ENCODE measurements around the gene UBE2I.

UBE2I gene

GRCh38 chr16:1357906-1358566 is 48.6 kb downstream of the UBE2I start:
- no peak for DNase-seq (ENCODE audit: low read depth, low spot score)

- no peak for DNase-seq (ENCODE audit: low read depth, low spot score)
Observed at GRCh38 chr16:1361685-1362360, 52.4 kb downstream of the UBE2I start.

DNA sequence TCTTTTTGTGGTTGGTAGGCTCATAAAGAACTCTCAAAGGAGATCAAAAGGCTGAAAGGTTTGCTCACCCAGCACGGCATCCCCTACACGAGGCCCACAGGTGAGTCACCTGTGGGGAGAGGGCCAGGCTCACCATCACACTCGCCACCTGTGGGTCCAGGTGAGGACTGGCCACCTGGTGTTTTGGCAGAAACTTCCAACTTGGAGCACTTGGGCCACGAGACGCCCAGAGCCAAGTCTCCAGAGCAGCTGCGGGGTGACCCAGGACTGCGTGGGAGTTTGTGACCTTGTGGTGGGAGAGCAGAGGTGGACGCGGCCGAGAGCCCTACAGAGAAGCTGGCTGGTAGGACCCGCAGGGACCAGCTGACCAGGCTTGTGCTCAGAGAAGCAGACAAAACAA is 53.4 kb downstream of the UBE2I start:
- no peak for DNase-seq (ENCODE audit: low read depth, low spot score)

- no peak for DNase-seq (ENCODE audit: low read depth, low spot score)
Observed at GRCh38 chr16:1363501-1364041, 54.1 kb downstream of the UBE2I start.

GRCh38 chr16:1364510-1364909 is 55.1 kb downstream of the UBE2I start:
- no peak for DNase-seq (ENCODE audit: low read depth, low spot score)

GRCh38 chr16:1366060-1366711 is 56.8 kb downstream of the UBE2I start:
- DNase-seq (ENCODE audit: low read depth, low spot score) = no peak

DNA sequence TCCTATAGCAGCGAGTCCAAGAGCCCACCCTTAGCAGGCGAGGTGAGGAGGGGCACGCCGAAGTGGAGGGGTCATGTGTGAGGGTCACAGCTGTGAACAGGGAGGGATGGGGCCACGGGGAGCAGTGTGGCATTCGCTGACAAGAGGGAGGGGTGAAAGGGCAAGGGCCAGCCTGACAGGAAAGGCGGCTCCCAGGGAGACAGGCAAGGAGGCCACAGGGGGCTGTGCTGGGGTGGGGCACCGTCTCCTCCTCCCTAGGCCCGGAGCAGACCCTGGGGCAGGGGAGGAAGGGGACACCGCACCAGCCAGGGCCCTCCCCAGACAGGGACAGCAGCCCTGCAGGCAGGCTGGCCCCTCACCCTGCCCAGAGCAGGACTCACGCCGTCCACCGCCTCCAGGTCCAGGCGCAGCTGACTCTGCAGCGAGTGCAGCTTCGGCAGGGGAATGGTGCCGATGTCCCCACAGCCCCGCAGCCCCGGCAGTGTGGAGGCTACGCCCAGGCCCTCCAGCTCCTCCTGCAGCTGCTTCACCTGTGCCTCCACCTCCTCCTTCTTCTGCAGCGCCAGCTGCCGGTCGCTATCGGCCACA is 57.4 kb downstream of the UBE2I start:
- DNase-seq (ENCODE audit: low read depth, low spot score) = no peak

DNA sequence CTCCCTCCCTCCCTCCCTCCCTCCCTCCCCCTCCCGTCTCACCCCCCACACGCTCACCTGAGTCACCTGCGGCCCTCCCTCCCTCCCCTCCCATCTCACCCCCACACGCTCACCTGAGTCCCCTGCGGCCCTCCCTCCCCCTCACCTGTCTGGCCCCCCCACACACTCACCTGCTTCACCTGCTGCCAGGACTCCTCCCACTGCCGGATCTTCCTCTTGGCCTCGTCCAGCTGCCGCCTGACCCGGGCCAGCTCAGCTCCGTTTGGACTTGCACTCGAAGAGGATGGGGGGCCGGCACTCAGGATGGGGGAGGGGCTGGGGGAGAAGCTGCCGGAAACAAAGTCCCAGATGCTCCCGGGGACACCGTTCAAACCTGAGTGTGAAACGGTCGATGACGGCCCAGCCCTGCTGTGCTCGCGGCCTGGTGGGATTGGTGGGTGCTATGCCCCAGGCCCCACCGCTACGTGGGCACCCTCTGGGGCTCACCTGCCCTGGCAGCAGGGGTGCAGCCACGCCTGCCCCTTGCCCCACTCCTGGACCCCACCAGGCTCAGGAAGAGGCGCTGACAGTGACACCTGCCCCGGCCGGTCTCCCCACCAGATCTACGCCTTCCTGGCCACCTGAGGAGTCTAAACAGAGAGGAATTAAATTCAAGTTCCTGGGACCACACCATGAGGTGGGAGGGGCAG is 58.2 kb downstream of the UBE2I start:
- no peak for DNase-seq (ENCODE audit: low read depth, low spot score)

GRCh38 chr16:1371054-1371978 is 61.9 kb downstream of the UBE2I start:
- no peak for DNase-seq (ENCODE audit: low read depth, low spot score)

GRCh38 chr16:1372292-1372950 is 63.0 kb downstream of the UBE2I start:
- no peak for DNase-seq (ENCODE audit: low read depth, low spot score)

DNA sequence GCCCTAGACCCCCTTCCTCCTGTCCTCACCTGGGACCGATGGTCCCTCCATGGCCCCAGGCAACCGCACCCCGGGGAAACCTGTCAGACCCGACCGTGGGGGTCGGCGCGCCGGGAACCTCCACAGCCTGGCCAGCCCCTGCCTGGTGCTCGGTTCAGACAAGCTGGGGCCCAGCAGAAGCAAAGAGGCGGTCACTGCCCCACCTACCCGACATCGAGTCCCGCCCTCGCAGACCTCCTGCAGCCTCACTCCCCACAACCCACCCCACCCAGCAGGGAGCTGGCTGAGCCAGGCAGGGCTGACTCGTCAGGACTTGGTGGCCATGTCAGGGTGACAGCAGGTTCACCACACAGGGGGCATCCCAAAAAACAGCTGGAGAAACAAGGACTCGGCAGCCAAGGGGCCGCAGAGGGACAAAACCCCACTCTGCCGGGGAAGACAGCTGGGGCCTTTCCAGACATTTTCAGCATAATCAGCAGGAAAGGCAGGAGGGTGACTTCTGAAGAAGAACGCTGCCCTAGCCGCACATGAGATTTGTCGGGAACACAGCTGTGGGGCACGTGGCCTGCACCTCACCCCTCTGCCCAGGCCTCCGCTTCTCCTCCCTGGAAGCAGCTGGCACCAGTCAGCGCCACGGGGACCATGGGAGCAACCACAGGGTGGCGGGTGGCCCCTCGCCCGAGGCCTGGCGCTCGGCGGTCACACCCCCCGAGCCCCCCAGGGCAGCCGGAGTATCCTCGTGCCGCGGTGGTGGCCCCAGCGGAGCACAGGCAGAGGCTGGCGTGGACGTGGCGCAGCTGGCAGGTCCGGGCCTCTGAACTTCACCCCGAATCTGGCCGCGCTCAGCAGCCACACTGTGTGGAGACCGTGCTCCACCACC is 65.2 kb downstream of the UBE2I start:
- DNase-seq (ENCODE audit: low read depth, low spot score) = no peak

- no peak for DNase-seq (ENCODE audit: low read depth, low spot score)
Observed at GRCh38 chr16:1375298-1375640, 65.8 kb downstream of the UBE2I start.

DNA sequence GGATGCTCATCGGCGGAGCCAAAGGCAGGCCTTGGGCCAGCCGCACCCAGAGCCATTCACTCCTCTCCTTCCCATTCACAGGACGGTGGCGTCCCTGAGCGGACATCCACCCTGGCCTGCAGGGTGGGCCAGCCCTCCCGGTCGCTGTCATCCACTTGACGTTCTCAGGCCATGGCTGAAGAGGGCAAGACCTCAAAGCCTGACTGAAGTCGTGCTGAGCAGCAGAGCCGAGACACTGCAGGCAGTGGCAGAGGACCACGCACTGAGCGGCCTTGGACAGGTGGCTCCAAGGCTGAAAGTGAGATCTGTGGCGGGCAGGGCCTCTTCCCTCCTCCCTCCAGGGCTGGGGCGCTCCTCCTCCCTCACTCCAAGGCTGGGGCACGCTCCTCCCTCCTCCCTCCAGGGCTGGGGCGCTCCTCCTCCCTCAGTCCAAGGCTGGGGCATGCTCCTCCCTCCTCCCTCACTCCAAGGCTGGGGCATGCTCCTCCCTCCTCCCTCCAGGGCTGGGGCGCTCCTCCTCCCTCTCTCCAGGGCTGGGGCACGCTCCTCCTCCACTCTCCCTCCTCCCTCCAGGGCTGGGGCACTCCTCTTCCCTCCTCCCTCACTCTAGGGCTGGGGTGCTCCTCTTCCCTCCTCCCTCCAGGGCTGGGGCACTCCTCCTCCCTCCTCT is 66.4 kb downstream of the UBE2I start:
- no peak for DNase-seq (ENCODE audit: low read depth, low spot score)
